Activated B cell treated with CpG ODN at 0.5 μM for 24 hours (primary cell): ENCODE results near the gene SLF2. TPM values are rescaled to one million over a fixed set of nuclear protein-coding genes. Genes with fewer than 3 reads are reported as not detected.

Experiments
- ATAC-seq: fragments of 200-7000 bp; cut with Tn5 transposase; one replicate; pipeline ENCODE4 v1.10.0; 2021; ENCODE audit warnings: low read depth, mild to moderate bottlenecking, moderate library complexity
- CTCF ChIA-PET: fragments of 350-600 bp; sonication (Branson Sonifier 250); formaldehyde crosslinking; loops from one replicate; lab custom pipeline; 2021; ENCODE audit warnings: antibody characterized with exemption; lab: Charles Lee
- POLR2A ChIA-PET: fragments of 350-600 bp; sonication (Branson Sonifier 250); formaldehyde crosslinking; loops from one replicate; lab custom pipeline; 2021; ENCODE audit warnings: antibody characterized with exemption; lab: Charles Lee
- DNase-seq: peaks from one replicate; pipeline ENCODE4 v3.0.0; 2022
- H3K27ac Mint-ChIP-seq: one replicate; pipeline ENCODE4 v1.8.0; 2020; ENCODE audit warnings: mixed read lengths
- H3K27me3 Mint-ChIP-seq: one replicate; pipeline ENCODE4 v1.8.0; 2021; ENCODE audit warnings: mixed read lengths
- H3K36me3 Mint-ChIP-seq: one replicate; pipeline ENCODE4 v1.8.0; 2021; ENCODE audit warnings: low read depth, mixed read lengths
- H3K4me1 Mint-ChIP-seq: one replicate; pipeline ENCODE4 v1.8.0; 2021; ENCODE audit warnings: mixed read lengths
- H3K4me3 Mint-ChIP-seq: one replicate; pipeline ENCODE4 v1.8.0; 2020; ENCODE audit warnings: mild to moderate bottlenecking, mixed read lengths
- H3K9me3 Mint-ChIP-seq: one replicate; pipeline ENCODE4 v1.8.0; 2020; ENCODE audit warnings: mixed read lengths
- intact Hi-C: fragments of 100-400 bp; cut with micrococcal nuclease; formaldehyde crosslinking; loops from one replicate; pipeline ENCODE4 v1.15.1; 2024
- total RNA-seq: library from RNA; stranded (reverse); gene quantifications from 2 replicates; pipeline ENCODE4 v1.2.3, GENCODE V29; 2022
- TF ChIP-seq, protein P1 (sequence below): fragments of 200-600 bp; IDR thresholded peaks from one replicate; pipeline ENCODE4 v1.8.0; 2022; ENCODE audit warnings: antibody characterized with exemption, mild to moderate bottlenecking

Gene SLF2
- total RNA-seq, 1 donor from 2014 or later, result 35.5 TPM

DNA sequence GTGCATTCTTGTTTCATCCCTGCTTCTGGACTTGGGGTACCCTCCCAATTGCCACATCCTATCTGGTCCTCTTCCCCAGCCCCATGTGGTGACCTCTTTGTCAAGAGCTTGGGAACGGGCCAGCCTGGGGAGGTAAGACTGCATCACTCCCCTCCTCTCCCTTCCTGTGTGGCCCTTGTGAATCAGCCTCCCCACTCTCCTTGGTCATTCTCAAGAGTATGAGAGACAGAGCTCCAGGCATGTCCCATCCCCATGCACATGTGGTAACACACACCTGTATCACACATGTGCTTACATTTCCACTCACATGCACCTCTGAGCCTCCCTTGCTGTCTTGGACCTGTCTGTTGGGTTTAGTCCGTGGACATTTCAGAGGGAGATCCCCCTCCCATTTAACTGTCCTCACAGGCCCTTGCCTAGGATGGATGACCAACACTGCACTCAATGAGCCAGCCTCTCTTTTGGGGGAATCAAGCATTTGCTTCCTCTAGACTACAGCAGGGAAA is 72.0 kb downstream of the SLF2 start:
- intact Hi-C loops, result no loop called here
- ChIA-PET POLR2A (interaction anchor here (4.7 kb wide), 1 partner anchor 14 kb away, joined by 54 read pairs; the partner anchor contains the start of gene LZTS2), CTCF (interaction anchor here (1.2 to 6.0 kb wide), 2 partner anchors 12 to 16 kb away, joined by 4 to 34 read pairs; partner anchors contain the start of gene SEMA4G)
- no peaks in the 10 kb centered on the region for H3K27me3 Mint-ChIP-seq
- DNase-seq, result no peak
- no peak for ATAC-seq
- no peak overlapping the region for H3K4me3 Mint-ChIP-seq
- peaks cover 40% of the 10 kb centered on the region for H3K4me1 Mint-ChIP-seq
- TF ChIP-seq, protein P1, sequence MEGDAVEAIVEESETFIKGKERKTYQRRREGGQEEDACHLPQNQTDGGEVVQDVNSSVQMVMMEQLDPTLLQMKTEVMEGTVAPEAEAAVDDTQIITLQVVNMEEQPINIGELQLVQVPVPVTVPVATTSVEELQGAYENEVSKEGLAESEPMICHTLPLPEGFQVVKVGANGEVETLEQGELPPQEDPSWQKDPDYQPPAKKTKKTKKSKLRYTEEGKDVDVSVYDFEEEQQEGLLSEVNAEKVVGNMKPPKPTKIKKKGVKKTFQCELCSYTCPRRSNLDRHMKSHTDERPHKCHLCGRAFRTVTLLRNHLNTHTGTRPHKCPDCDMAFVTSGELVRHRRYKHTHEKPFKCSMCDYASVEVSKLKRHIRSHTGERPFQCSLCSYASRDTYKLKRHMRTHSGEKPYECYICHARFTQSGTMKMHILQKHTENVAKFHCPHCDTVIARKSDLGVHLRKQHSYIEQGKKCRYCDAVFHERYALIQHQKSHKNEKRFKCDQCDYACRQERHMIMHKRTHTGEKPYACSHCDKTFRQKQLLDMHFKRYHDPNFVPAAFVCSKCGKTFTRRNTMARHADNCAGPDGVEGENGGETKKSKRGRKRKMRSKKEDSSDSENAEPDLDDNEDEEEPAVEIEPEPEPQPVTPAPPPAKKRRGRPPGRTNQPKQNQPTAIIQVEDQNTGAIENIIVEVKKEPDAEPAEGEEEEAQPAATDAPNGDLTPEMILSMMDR, result no peak
- H3K36me3 Mint-ChIP-seq, result peaks cover 58% of the 10 kb centered on the region
- no peaks in the 10 kb centered on the region for H3K9me3 Mint-ChIP-seq
- H3K27ac Mint-ChIP-seq, result no peak overlapping the region

DNA sequence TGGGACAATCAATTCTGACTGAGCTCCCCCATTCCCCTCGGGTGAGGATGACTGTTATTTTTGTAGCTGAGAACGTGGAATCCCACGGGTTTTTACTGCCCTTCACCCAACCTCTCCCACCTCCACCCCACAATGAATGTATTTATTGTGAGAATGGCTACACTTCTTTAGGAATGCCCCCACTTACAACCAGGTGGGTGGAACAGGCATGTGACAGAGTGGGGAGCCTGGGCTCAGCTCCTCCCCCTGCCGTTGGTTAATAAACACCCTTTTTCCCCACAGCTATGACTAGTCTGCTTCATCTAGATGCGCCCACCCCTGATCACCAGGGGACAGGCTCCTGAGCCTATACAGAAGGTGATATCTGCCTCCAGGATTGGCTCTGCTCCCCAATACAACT is 72.6 kb downstream of the SLF2 start:
- CTCF ChIA-PET, result interaction anchor here (1.2 to 6.0 kb wide), 2 partner anchors 12 to 16 kb away, joined by 4 to 34 read pairs; partner anchors contain the start of gene SEMA4G
- Mint-ChIP-seq H3K27me3 (no peaks in the 10 kb centered on the region), H3K9me3 (no peaks in the 10 kb centered on the region), H3K4me3 (peak overlapping the region; percentile 92), H3K27ac (no peak overlapping the region), H3K4me1 (peaks cover 41% of the 10 kb centered on the region), H3K36me3 (peaks cover 53% of the 10 kb centered on the region)
- ATAC-seq (no peak), DNase-seq (no peak)
- intact Hi-C loops, result no loop called here
- POLR2A ChIA-PET, result interaction anchor here (4.7 kb wide), 1 partner anchor 13 kb away, joined by 54 read pairs; the partner anchor contains the start of gene LZTS2
- TF ChIP-seq, protein P1, result no peak

GRCh38 chr10:100986623-100986951 is 73.8 kb downstream of the SLF2 start:
- TF ChIP-seq, protein P1, result no peak
- Mint-ChIP-seq H3K36me3 (peaks cover 54% of the 10 kb centered on the region), H3K4me3 (peak overlapping the region; percentile 92), H3K27ac (no peak overlapping the region), H3K9me3 (no peaks in the 10 kb centered on the region), H3K4me1 (peaks cover 46% of the 10 kb centered on the region), H3K27me3 (no peaks in the 10 kb centered on the region)
- POLR2A ChIA-PET, result interaction anchor here (4.7 kb wide), 1 partner anchor 12 kb away, joined by 54 read pairs; the partner anchor contains the start of gene LZTS2
- DNase-seq (no peak), ATAC-seq (no peak)
- CTCF ChIA-PET, result interaction anchor here (6.0 kb wide), 1 partner anchor 11 kb away, joined by 34 read pairs; no protein-coding TSS in a partner anchor
- intact Hi-C loops, result loop anchor here (2.0 kb wide), 1 partner anchor 18 kb away; the partner anchor contains the start of gene SEMA4G

GRCh38 chr10:100986952-100987684 is 74.4 kb downstream of the SLF2 start, which contains the start of the genes MRPL43 and TWNK:
MRPL43 (minus strand) TSS chr10:100987497; CDS start chr10:100987443, 54 bp downstream.
TWNK (plus strand) TSS chr10:100987543; CDS start chr10:100988211, 668 bp downstream.
- Mint-ChIP-seq H3K4me3 (peak within 1 kb of the TSS; percentile 92), H3K27ac (peak within 1 kb of the TSS; percentile 82), H3K9me3 (no peaks in the 10 kb centered on the region), H3K4me1 (peaks cover 46% of the 10 kb centered on the region), H3K27me3 (no peaks in the 10 kb centered on the region), H3K36me3 (peaks cover 50% of the 10 kb centered on the region)
- CTCF ChIA-PET, result interaction anchor here (6.0 kb wide), 1 partner anchor 10 kb away, joined by 34 read pairs; no protein-coding TSS in a partner anchor
- DNase-seq (peak; percentile 81), ATAC-seq (peak; percentile 95)
- POLR2A ChIA-PET, result interaction anchor here (1.0 to 4.7 kb wide), 2 partner anchors 11 to 75 kb away, joined by 3 to 54 read pairs; partner anchors contain the start of genes LZTS2 and SLF2
- TF ChIP-seq, protein P1, result no peak
- intact Hi-C loops, result loop anchor here (1.0 to 2.0 kb wide), 2 partner anchors 10 to 18 kb away; partner anchors contain the start of gene SEMA4G
